Bronchial epithelial cell (primary cell): ENCODE data around the gene FBLN2. TPM values are rescaled to one million over a fixed set of nuclear protein-coding genes. Genes with fewer than 3 reads are reported as not detected.

Experiments used
- DNase-seq: peaks from one replicate; pipeline ENCODE4 v3.0.0-alpha.2; 2010; ENCODE audit warnings: low read depth
- FAIRE-seq: peaks from 2 replicates; lab custom pipeline; 2011; peaks lifted over from hg19 to GRCh38; lab: Jason Lieb, UNC
- H3K27me3 ChIP-seq: 2 replicates; pipeline ENCODE4 v1.5.1; 2011; ENCODE audit warnings: low read length; ENCODE audit not compliant: control insufficient read depth, insufficient read depth
- H3K36me3 ChIP-seq: 2 replicates; pipeline ENCODE4 v1.5.1; 2011; ENCODE audit warnings: low read length; ENCODE audit not compliant: control insufficient read depth, insufficient read depth
- H3K4me3 ChIP-seq: 2 replicates; pipeline ENCODE4 v1.5.1; 2011; ENCODE audit warnings: mild to moderate bottlenecking, low read depth, low read length, control low read depth
- CTCF ChIP-seq: IDR thresholded peaks from 2 replicates; pipeline ENCODE4 v1.5.1; 2011; ENCODE audit warnings: mild to moderate bottlenecking, moderate library complexity, low read length, control low read depth, inconsistent platforms; ENCODE audit not compliant: insufficient read depth, severe bottlenecking
- total RNA-seq: library from RNA; depleted of rRNA; stranded (reverse); fragments of >200 nt; gene quantifications from 2 replicates; pipeline ENCODE4 v1.2.1, GENCODE V29; 2014

The FBLN2 gene
- total RNA-seq, 1 donor from 2014 or later: 4.7 TPM

- FAIRE-seq (no peak), DNase-seq (no peak)
- Histone ChIP-seq H3K36me3 (no peaks in the 10 kb centered on the region), H3K27me3 (peaks cover 11% of the 10 kb centered on the region), H3K4me3 (no peak overlapping the region)
- TF ChIP-seq CTCF: no peak
Observed at GRCh38 chr3:13687517-13687943, 138.6 kb downstream of the FBLN2 start.

Other genes starting within 250 kb of the FBLN2 start
- under 0.01 TPM in 1 of 2 replicates, not detected in the other for gene NUP210, start 128.8 kb upstream of the FBLN2 start, total RNA-seq
- 19.7 and 26.6 TPM in 2 replicates for gene HDAC11, start 68.8 kb upstream of the FBLN2 start, total RNA-seq